SK-N-SH (cell line): ENCODE results near the gene LAMP2. TPM values are rescaled to one million over a fixed set of nuclear protein-coding genes. Genes with fewer than 3 reads are reported as not detected.

Source experiments
- CTCF ChIA-PET: fragments of 300-600, 350-600 bp; formaldehyde crosslinking; extraction: SDS; loops from one replicate; lab custom pipeline; 2021; lab: Yijun Ruan, JAX
- POLR2A ChIA-PET: fragments of 350-600 bp; sonication (Branson Sonifier 250); formaldehyde crosslinking; extraction: SDS; loops from one replicate; lab custom pipeline; 2020; ENCODE audit warnings: antibody characterized with exemption, inconsistent platforms; lab: Yijun Ruan, JAX
- DNase-seq: peaks from one replicate; pipeline ENCODE4 v3.0.0; 2012
- H2AFZ ChIP-seq: fragments of 200-600 bp; sonication (generic); 2 replicates; pipeline ENCODE4 v1.8.1; 2016; ENCODE audit warnings: antibody characterized with exemption, mild to moderate bottlenecking, low read depth
- H3F3A ChIP-seq: fragments of 200-600 bp; sonication (generic); replicated peaks from 2 replicates; pipeline ENCODE3; 2016; ENCODE audit warnings: antibody characterized with exemption, mild to moderate bottlenecking; ENCODE audit not compliant: insufficient read depth
- H3K27ac ChIP-seq, 2 experiments: fragments of 200-500 bp in 1 of 2; fragments of 200-600 bp in 1 of 2; sonication (Bioruptor generic) in 1 of 2; sonication (generic), shearing (Covaris generic) in 1 of 2; 2 replicates each; pipeline versions ENCODE4 v1.5.1 to v1.6.1; 2014 to 2016; ENCODE audit warnings: low read depth in 2 of 2, inconsistent platforms in 1 of 2, low read length in 1 of 2, mild to moderate bottlenecking in 1 of 2, mixed read lengths in 1 of 2
- H3K27me3 ChIP-seq: fragments of 200-600 bp; sonication (generic), shearing (Covaris generic); 2 replicates; pipeline ENCODE4 v1.6.1; 2016; ENCODE audit warnings: mixed run types; ENCODE audit not compliant: insufficient read depth
- H3K36me3 ChIP-seq, 2 experiments: fragments of 200-500 bp in 1 of 2; fragments of 200-600 bp in 1 of 2; sonication (Bioruptor generic) in 1 of 2; sonication (generic) in 1 of 2; replicated peaks in 1 of 2; 2 replicates each; pipeline versions ENCODE3 to v1.5.1; 2014 to 2016; ENCODE audit warnings: low read length in 1 of 2, mild to moderate bottlenecking in 1 of 2; ENCODE audit not compliant: insufficient read depth in 2 of 2, control insufficient read depth in 1 of 2
- H3K4me1 ChIP-seq, 2 experiments: fragments of 200-500 bp in 1 of 2; fragments of 200-600 bp in 1 of 2; sonication (Bioruptor generic) in 1 of 2; sonication (generic), shearing (Covaris generic) in 1 of 2; 2 replicates each; pipeline versions ENCODE4 v1.5.1 to v1.6.1; 2014 to 2016; ENCODE audit warnings: low read depth in 1 of 2, low read length in 1 of 2, mixed run types in 1 of 2; ENCODE audit not compliant: insufficient read depth in 2 of 2, control insufficient read depth in 1 of 2
- H3K4me2 ChIP-seq: fragments of 200-600 bp; sonication (generic), shearing (Covaris generic); 2 replicates; pipeline ENCODE4 v1.6.1; 2017; ENCODE audit warnings: mixed run types
- H3K4me3 ChIP-seq, 2 experiments: fragments of 200-500 bp in 1 of 2; fragments of 200-600 bp in 1 of 2; sonication (Bioruptor generic) in 1 of 2; sonication (generic), shearing (Covaris generic) in 1 of 2; 2 replicates each; pipeline versions ENCODE4 v1.5.1 to v1.8.1; 2014 to 2016; ENCODE audit warnings: low read depth in 2 of 2, inconsistent platforms in 1 of 2, low read length in 1 of 2, mild to moderate bottlenecking in 1 of 2, mixed read lengths in 1 of 2, moderate library complexity in 1 of 2
- H3K79me2 ChIP-seq: fragments of 200-600 bp; sonication (generic); 2 replicates; pipeline ENCODE4 v1.8.1; 2017; ENCODE audit warnings: mild to moderate bottlenecking; ENCODE audit not compliant: insufficient read depth
- H3K9ac ChIP-seq: fragments of 200-600 bp; sonication (generic); 2 replicates; pipeline ENCODE4 v1.6.1; 2017; ENCODE audit warnings: mixed run types
- H3K9me2 ChIP-seq: fragments of 200-600 bp; sonication (generic); 2 replicates; pipeline ENCODE4 v1.6.1; 2017; ENCODE audit warnings: mixed run types
- H3K9me3 ChIP-seq: fragments of 200-600 bp; sonication (generic); 2 replicates; pipeline ENCODE4 v1.6.1; 2017; ENCODE audit warnings: mixed run types, mild to moderate bottlenecking, moderate library complexity
- H4K20me1 ChIP-seq: fragments of 200-600 bp; sonication (generic); 2 replicates; pipeline ENCODE4 v1.6.1; 2017; ENCODE audit warnings: mild to moderate bottlenecking, mixed run types; ENCODE audit not compliant: insufficient read depth
- CHD2 ChIP-seq: fragments of 150-350 bp; IDR thresholded peaks from 2 replicates; pipeline ENCODE4 v1.6.1; 2018; ENCODE audit warnings: low read length; ENCODE audit not compliant: partially characterized antibody
- ELF1 ChIP-seq: IDR thresholded peaks from 2 replicates; pipeline ENCODE4 v1.4.0; 2012
- EZH2phosphoT487 ChIP-seq: fragments of 200-600 bp; sonication (generic); IDR thresholded peaks from 2 replicates; pipeline ENCODE4 v1.6.1; 2017; ENCODE audit warnings: low read depth, mixed run types, mild to moderate bottlenecking, antibody characterized with exemption, moderate library complexity, borderline replicate concordance
- FOSL2 ChIP-seq: IDR thresholded peaks from 2 replicates; pipeline ENCODE4 v1.4.0; 2012; ENCODE audit warnings: low read depth, mild to moderate bottlenecking, moderate library complexity, borderline replicate concordance
- GABPA ChIP-seq: IDR thresholded peaks from 2 replicates; pipeline ENCODE4 v1.4.0; 2012; ENCODE audit warnings: low read depth, mild to moderate bottlenecking
- GATA2 ChIP-seq: sonication (generic); formaldehyde crosslinking; IDR thresholded peaks from 2 replicates; pipeline ENCODE4 v1.5.0; 2020; ENCODE audit warnings: mild to moderate bottlenecking, missing genetic modification reagents
- MEF2A ChIP-seq: IDR thresholded peaks from 2 replicates; pipeline ENCODE4 v1.4.0; 2012; ENCODE audit warnings: low read depth, borderline replicate concordance
- NFIC ChIP-seq: IDR thresholded peaks from 2 replicates; pipeline ENCODE4 v1.4.0; 2012; ENCODE audit warnings: borderline replicate concordance
- POLR2AphosphoS5 ChIP-seq: IDR thresholded peaks from 2 replicates; pipeline ENCODE4 v1.6.1; 2012; ENCODE audit warnings: low read depth, low read length
- TAF1 ChIP-seq: IDR thresholded peaks from 2 replicates; pipeline ENCODE4 v1.6.1; 2012; ENCODE audit warnings: low read depth, mild to moderate bottlenecking, low read length, moderate library complexity, borderline replicate concordance
- TEAD4 ChIP-seq: IDR thresholded peaks from 2 replicates; pipeline ENCODE4 v1.4.0; 2012; ENCODE audit warnings: mild to moderate bottlenecking, borderline replicate concordance; ENCODE audit not compliant: insufficient read depth
- whole genome bisulfite sequencing: methylation state at CpG from one replicate; pipeline ENCODE4 v1.1.6; 2017; ENCODE audit warnings: low lambda C conversion rate; 5-methylcytosine and 5-hydroxymethylcytosine counted together
- polyA plus RNA-seq, 3 experiments: library from polyadenylated mRNA; depleted of rRNA; stranded (reverse); fragments of >200 nt; gene quantifications; 2 replicates each; pipeline ENCODE4 v1.2.3, GENCODE V29; 2012
- TF ChIP-seq, protein P1 (sequence below): IDR thresholded peaks from 2 replicates; pipeline ENCODE4; 2012
- TF ChIP-seq, protein P2 (sequence below): IDR thresholded peaks from 2 replicates; pipeline ENCODE4 v1.4.0; 2012; ENCODE audit warnings: low read depth
- TF ChIP-seq, protein P3 (sequence below): IDR thresholded peaks from 2 replicates; pipeline ENCODE4 v1.4.0; 2012; ENCODE audit warnings: low read depth, borderline replicate concordance

LAMP2 gene
- polyA plus RNA-seq (2012; rRNA removed) = 108 and 141 TPM in 2 replicates
- 132 and 140 TPM in 2 replicates for polyA plus RNA-seq (2012; cell fraction: cytosol; rRNA removed)
- 43.3 and 103 TPM in 2 replicates for polyA plus RNA-seq (2012; cell fraction: nucleus; rRNA removed)

DNA sequence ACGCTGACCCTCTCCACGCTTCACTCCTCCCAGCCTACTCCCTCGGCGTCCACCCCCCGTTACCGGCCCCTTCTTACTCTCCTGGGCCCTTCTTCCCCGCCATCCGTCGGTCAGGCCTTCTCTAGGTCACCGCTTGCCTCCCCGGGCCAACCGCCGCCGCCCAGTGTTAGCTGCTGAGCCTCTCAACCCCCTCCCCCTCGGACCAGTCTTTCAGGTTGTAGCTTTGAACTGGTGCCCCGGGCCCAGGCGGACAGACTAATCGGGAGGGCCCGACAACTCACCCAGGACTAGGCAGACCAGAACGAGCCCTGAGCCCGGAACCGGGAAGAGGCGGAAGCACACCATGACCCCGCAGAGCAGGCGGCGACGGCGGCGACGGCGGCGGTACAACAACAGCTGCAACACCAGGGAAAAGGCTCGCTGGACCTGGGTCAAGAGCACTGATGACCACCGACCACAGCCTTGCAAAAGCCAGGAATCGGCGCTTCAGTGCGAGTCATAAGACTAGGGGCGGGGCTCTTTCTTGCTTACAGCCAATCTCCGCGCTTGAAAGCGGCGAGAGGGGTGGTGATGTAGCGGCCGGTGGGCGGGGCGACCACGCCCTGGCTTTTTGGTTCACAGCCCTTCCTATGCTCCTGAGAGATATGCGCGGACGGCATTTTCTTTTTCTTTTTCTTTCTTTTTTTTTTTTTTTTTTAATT is at the start of gene LAMP2:
Gene LAMP2, minus strand, starts transcription at position 472 of the 701 bp plus-strand sequence. Its CDS starts 127 bp downstream, at position 345.
- Histone ChIP-seq H3K9me3 (no peaks in the 10 kb centered on the region), H3F3A (no peaks in the 10 kb centered on the region), H4K20me1 (peaks cover 17% of the 10 kb centered on the region; the same call in 1 of the 2 replicates), H3K4me2 (peak within 1 kb of the TSS; percentile 90), H3K27me3 (no peaks in the 10 kb centered on the region), H3K4me1 (peaks cover 5 to 6% of the 10 kb centered on the region in 2 experiments; a peak in 2 of 4 replicates), H3K79me2 (peaks cover 50% of the 10 kb centered on the region), H3K27ac (peak within 1 kb of the TSS; percentile 77 to 90), H3K9ac (peak within 1 kb of the TSS; percentile 97), H3K36me3 (no peaks in the 10 kb centered on the region), H3K9me2 (no peaks in the 10 kb centered on the region), H3K4me3 (peak within 1 kb of the TSS; percentile 80 to 97), H2AFZ (peak within 1 kb of the TSS; percentile 85; the same call in 1 of the 2 replicates)
- ChIA-PET POLR2A (interaction anchor here (1.0 to 1.6 kb wide), 4 partner anchors 16 to 160 kb away, joined by 3 to 7 read pairs (median 5); partner anchors contain the start of gene MCTS1), CTCF (interaction anchor here (1.0 to 1.5 kb wide), 3 partner anchors 19 to 104 kb away, joined by 3 read pairs; no protein-coding TSS in a partner anchor)
- WGBS = 2% methylated on average over 40 of the region's 50 CpGs
- DNase-seq = peak; percentile 83
- TF ChIP-seq POLR2AphosphoS5 (peak; percentile 92), GATA2 (CRISPR knock-in tag) (no peak), CHD2 (peak; percentile 27), TAF1 (peak; percentile 75; the same call in 1 of the 2 replicates), ELF1 (peak; percentile 63), TEAD4 (no peak), FOSL2 (0 out of 2 replicates have a peak, but pooled peaks have one; percentile 6), GABPA (peak; percentile 55), MEF2A (no peak)
- TF ChIP-seq, protein P1, sequence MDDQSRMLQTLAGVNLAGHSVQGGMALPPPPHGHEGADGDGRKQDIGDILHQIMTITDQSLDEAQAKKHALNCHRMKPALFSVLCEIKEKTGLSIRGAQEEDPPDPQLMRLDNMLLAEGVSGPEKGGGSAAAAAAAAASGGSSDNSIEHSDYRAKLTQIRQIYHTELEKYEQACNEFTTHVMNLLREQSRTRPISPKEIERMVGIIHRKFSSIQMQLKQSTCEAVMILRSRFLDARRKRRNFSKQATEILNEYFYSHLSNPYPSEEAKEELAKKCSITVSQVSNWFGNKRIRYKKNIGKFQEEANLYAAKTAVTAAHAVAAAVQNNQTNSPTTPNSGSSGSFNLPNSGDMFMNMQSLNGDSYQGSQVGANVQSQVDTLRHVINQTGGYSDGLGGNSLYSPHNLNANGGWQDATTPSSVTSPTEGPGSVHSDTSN = no peak
- TF ChIP-seq, protein P2, sequence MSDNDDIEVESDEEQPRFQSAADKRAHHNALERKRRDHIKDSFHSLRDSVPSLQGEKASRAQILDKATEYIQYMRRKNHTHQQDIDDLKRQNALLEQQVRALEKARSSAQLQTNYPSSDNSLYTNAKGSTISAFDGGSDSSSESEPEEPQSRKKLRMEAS = peak; percentile 56
- TF ChIP-seq, protein P3, sequence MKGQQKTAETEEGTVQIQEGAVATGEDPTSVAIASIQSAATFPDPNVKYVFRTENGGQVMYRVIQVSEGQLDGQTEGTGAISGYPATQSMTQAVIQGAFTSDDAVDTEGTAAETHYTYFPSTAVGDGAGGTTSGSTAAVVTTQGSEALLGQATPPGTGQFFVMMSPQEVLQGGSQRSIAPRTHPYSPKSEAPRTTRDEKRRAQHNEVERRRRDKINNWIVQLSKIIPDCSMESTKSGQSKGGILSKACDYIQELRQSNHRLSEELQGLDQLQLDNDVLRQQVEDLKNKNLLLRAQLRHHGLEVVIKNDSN = 0 out of 2 replicates have a peak, but pooled peaks have one; percentile 12

DNA sequence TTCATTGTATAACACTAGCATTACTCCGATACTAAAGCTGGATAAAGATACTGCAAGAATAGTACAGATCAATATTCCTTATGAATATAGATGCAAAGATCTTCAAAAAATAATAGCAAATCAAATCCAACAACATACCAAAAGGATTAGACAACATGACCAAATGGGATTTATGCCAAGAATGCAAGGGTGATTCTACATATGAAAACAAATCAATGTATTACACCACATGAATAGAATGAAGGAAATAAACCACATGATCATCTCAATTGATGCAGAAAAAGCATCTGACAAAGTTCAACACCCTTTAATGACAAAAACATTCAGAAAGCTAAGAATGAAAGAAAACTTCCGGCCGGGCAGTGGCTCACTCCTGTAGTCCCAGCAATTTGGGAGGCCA is 48.8 kb upstream of the LAMP2 start:
- H3K79me2 ChIP-seq = peaks cover 4% of the 10 kb centered on the region; the same call in 1 of the 2 replicates
- WGBS = 55% methylated on average over 3 of the region's 3 CpGs
- H3K9ac ChIP-seq = no peak overlapping the region
- H3F3A ChIP-seq = peaks cover 11% of the 10 kb centered on the region
- no peaks in the 10 kb centered on the region; the same call in 1 of the 2 replicates for H3K27me3 ChIP-seq
- H3K27ac ChIP-seq = peak overlapping the region in 1 of 2 experiments; percentile 67; a peak in 2 of 4 replicates
- TF ChIP-seq FOSL2 = no peak; the same call in 1 of the 2 replicates
- TF ChIP-seq NFIC = peak; percentile 64; the same call in 1 of the 2 replicates
- TF ChIP-seq EZH2phosphoT487 = no peak
- H2AFZ ChIP-seq = no peak overlapping the region
- POLR2A ChIA-PET = no interaction called here
- CTCF ChIA-PET = interaction anchor here (1.4 kb wide), 1 partner anchor 146 kb away, joined by 5 read pairs; no protein-coding TSS in a partner anchor
- no peak for DNase-seq
- H3K4me1 ChIP-seq = no peaks in the 10 kb centered on the region
- H3K4me2 ChIP-seq = no peak overlapping the region; the same call in 1 of the 2 replicates
- no peaks in the 10 kb centered on the region for H3K9me3 ChIP-seq
- no peaks in the 10 kb centered on the region for H3K9me2 ChIP-seq
- H3K36me3 ChIP-seq = peaks cover 0 to 35% of the 10 kb centered on the region in 2 experiments
- H3K4me3 ChIP-seq = no peak overlapping the region
- H4K20me1 ChIP-seq = no peaks in the 10 kb centered on the region
